Right lobe of liver (tissue), 4 donors: ENCODE results near the gene TNIP1.

Experiments used
- CTCF ChIP-seq, 4 donors: fragments of 200-600 bp in 3 of 4; fragments of 450-650 bp in 1 of 4; IDR thresholded peaks; one replicate each; pipeline versions ENCODE4 v1.5.1 to v1.8.0; 2016 to 2022; ENCODE audit warnings: antibody characterized with exemption in 4 of 4, mild to moderate bottlenecking in 2 of 4
- POLR2A ChIP-seq: fragments of 450-650 bp; IDR thresholded peaks from one replicate; pipeline ENCODE4 v1.6.1; 2017; ENCODE audit warnings: antibody characterized with exemption, mild to moderate bottlenecking
- donor health status: DM: no; HTN: no; CAD: no.
- donor health status: DM: no; HTN: no; CAD: no.
- donor health status: DM: no; HTN: yes; CAD: no.

DNA sequence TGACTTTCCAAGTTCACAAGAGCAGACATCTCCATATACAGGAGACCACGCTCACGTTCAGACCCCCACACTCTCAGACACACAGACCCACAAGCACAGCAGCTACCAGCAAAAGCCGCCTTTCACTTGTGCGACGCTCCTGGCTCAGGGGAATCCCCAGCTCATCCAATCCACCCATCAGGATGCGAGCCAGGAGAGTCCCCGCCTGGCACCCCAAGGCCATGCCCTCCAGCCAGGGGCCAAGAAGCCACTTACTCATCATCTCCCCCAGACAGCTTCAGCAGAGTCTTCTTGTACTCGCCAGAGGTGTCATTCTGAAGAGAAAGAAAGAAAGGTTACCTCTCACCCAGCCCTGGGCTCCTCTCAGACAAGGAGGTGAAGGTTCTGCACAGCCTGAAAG is 47.1 kb upstream of the TNIP1 start:
- TF ChIP-seq CTCF (IDR thresholded peaks at IDR 0.05) (no peak), POLR2A (no peak)
